Muscle layer of colon (tissue), 2 donors: ENCODE measurements around the gene INAFM2.

Experiments used
- H3K27ac ChIP-seq: one replicate; pipeline ENCODE4 v1.7.0; 2013; ENCODE audit warnings: low read depth, mild to moderate bottlenecking, low read length, moderate library complexity
- H3K27me3 ChIP-seq, 2 donors: one replicate each; pipeline ENCODE4 v1.7.0; 2013; ENCODE audit warnings: low read length in 2 of 2, mild to moderate bottlenecking in 2 of 2; ENCODE audit not compliant: insufficient read depth in 2 of 2, control insufficient read depth in 1 of 2
- H3K36me3 ChIP-seq: one replicate; pipeline ENCODE4 v1.7.0; 2013; ENCODE audit warnings: mild to moderate bottlenecking, low read length; ENCODE audit not compliant: insufficient read depth
- H3K4me1 ChIP-seq: one replicate; pipeline ENCODE4 v1.7.0; 2013; ENCODE audit warnings: mild to moderate bottlenecking, low read length; ENCODE audit not compliant: insufficient read depth
- H3K4me3 ChIP-seq, 2 donors: one replicate each; pipeline ENCODE4 v1.7.0; 2013; ENCODE audit warnings: low read length in 2 of 2, low read depth in 1 of 2, mild to moderate bottlenecking in 1 of 2, moderate library complexity in 1 of 2
- H3K9ac ChIP-seq: one replicate; pipeline ENCODE4 v1.7.0; 2013; ENCODE audit warnings: low read length
- H3K9me3 ChIP-seq: one replicate; pipeline ENCODE4 v1.7.0; 2013; ENCODE audit warnings: mild to moderate bottlenecking, low read length
- donor health status: abdominal sarcoma.
- donor health status: Adenocarcinoma of cecum.

The INAFM2 gene

GRCh38 chr15:40348474-40348870 lies 25.0 kb downstream of the INAFM2 start:
- Histone ChIP-seq H3K9ac (no peak overlapping the region), H3K4me1 (peaks cover 10% of the 10 kb centered on the region)

GRCh38 chr15:40349163-40349562 lies 25.7 kb downstream of the INAFM2 start:
- Histone ChIP-seq H3K4me3 (no peak overlapping the region), H3K9ac (no peak overlapping the region), H3K9me3 (no peaks in the 10 kb centered on the region), H3K4me1 (peaks cover 3% of the 10 kb centered on the region), H3K27ac (no peak overlapping the region), H3K36me3 (no peaks in the 10 kb centered on the region), H3K27me3 (no peaks in the 10 kb centered on the region)

More at GRCh38 chr15:40348474-40348870, 25.0 kb downstream of the INAFM2 start:
- Histone ChIP-seq H3K27ac (no peak overlapping the region), H3K4me3 (no peak overlapping the region), H3K36me3 (no peaks in the 10 kb centered on the region), H3K27me3 (no peaks in the 10 kb centered on the region), H3K9me3 (no peaks in the 10 kb centered on the region)

- H3K27me3 ChIP-seq = no peaks in the 10 kb centered on the region
- H3K27ac ChIP-seq = no peak overlapping the region
- H3K4me1 ChIP-seq = no peaks in the 10 kb centered on the region
- H3K9me3 ChIP-seq = no peaks in the 10 kb centered on the region
- no peaks in the 10 kb centered on the region for H3K36me3 ChIP-seq
- no peak overlapping the region for H3K4me3 ChIP-seq
- no peak overlapping the region for H3K9ac ChIP-seq
Measured at GRCh38 chr15:40352281-40352901, 28.9 kb downstream of the INAFM2 start.

GRCh38 chr15:40353697-40354096 lies 30.2 kb downstream of the INAFM2 start:
- Histone ChIP-seq H3K9me3 (no peaks in the 10 kb centered on the region), H3K4me1 (no peaks in the 10 kb centered on the region), H3K9ac (no peak overlapping the region), H3K4me3 (no peak overlapping the region), H3K27ac (no peak overlapping the region), H3K36me3 (no peaks in the 10 kb centered on the region), H3K27me3 (peaks cover 0 to 4% of the 10 kb centered on the region in 2 donors)

GRCh38 chr15:40354408-40355171 lies 31.1 kb downstream of the INAFM2 start:
- no peak overlapping the region for H3K4me3 ChIP-seq
- H3K36me3 ChIP-seq = no peaks in the 10 kb centered on the region
- no peak overlapping the region for H3K27ac ChIP-seq
- no peaks in the 10 kb centered on the region for H3K4me1 ChIP-seq
- H3K27me3 ChIP-seq = peaks cover 0 to 7% of the 10 kb centered on the region in 2 donors
- H3K9me3 ChIP-seq = no peaks in the 10 kb centered on the region
- H3K9ac ChIP-seq = no peak overlapping the region

GRCh38 chr15:40355976-40356585 lies 32.6 kb downstream of the INAFM2 start:
- no peak overlapping the region for H3K27ac ChIP-seq
- peaks cover 0 to 7% of the 10 kb centered on the region in 2 donors for H3K27me3 ChIP-seq
- no peaks in the 10 kb centered on the region for H3K36me3 ChIP-seq
- H3K4me3 ChIP-seq = no peak overlapping the region
- H3K4me1 ChIP-seq = no peaks in the 10 kb centered on the region
- no peak overlapping the region for H3K9ac ChIP-seq
- no peaks in the 10 kb centered on the region for H3K9me3 ChIP-seq

- Histone ChIP-seq H3K4me1 (no peaks in the 10 kb centered on the region), H3K4me3 (no peak overlapping the region), H3K27me3 (peaks cover 0 to 7% of the 10 kb centered on the region in 2 donors), H3K27ac (no peak overlapping the region), H3K36me3 (no peaks in the 10 kb centered on the region), H3K9ac (no peak overlapping the region), H3K9me3 (no peaks in the 10 kb centered on the region)
Measured at GRCh38 chr15:40357246-40357645, 33.8 kb downstream of the INAFM2 start.

- peak within 1 kb of the TSS; percentile 57 for H3K4me3 ChIP-seq
- H3K27me3 ChIP-seq = peaks cover 0 to 7% of the 10 kb centered on the region in 2 donors
- no peak within 1 kb of the TSS for H3K27ac ChIP-seq
- no peaks in the 10 kb centered on the region for H3K36me3 ChIP-seq
- H3K9me3 ChIP-seq = no peaks in the 10 kb centered on the region
- no peaks in the 10 kb centered on the region for H3K4me1 ChIP-seq
- no peak within 1 kb of the TSS for H3K9ac ChIP-seq
Measured at GRCh38 chr15:40357723-40358470, 34.4 kb downstream of the INAFM2 start, which contains the start of gene DISP2. Gene DISP2 (plus strand): TSS chr15:40358219. CDS start chr15:40358322, 103 bp downstream.

GRCh38 chr15:40358471-40359353 lies 35.2 kb downstream of the INAFM2 start:
- peak overlapping the region; percentile 31 to 57 for H3K4me3 ChIP-seq
- peaks cover 0 to 7% of the 10 kb centered on the region in 2 donors for H3K27me3 ChIP-seq
- no peaks in the 10 kb centered on the region for H3K36me3 ChIP-seq
- H3K27ac ChIP-seq = no peak overlapping the region
- no peaks in the 10 kb centered on the region for H3K4me1 ChIP-seq
- no peak overlapping the region for H3K9ac ChIP-seq
- H3K9me3 ChIP-seq = no peaks in the 10 kb centered on the region

GRCh38 chr15:40360015-40360414 lies 36.5 kb downstream of the INAFM2 start:
- no peaks in the 10 kb centered on the region for H3K36me3 ChIP-seq
- no peak overlapping the region for H3K27ac ChIP-seq
- peaks cover 0 to 7% of the 10 kb centered on the region in 2 donors for H3K27me3 ChIP-seq
- no peak overlapping the region for H3K4me3 ChIP-seq
- no peaks in the 10 kb centered on the region for H3K4me1 ChIP-seq
- no peaks in the 10 kb centered on the region for H3K9me3 ChIP-seq
- no peak overlapping the region for H3K9ac ChIP-seq
